A549 (cell line): Measurements from ENCODE around the gene RTN4RL1.

Source experiments
- BHLHE40 ChIP-seq: IDR thresholded peaks from 2 replicates; pipeline ENCODE4 v1.6.1; 2012; ENCODE audit warnings: low read depth, low read length, inconsistent platforms
- CHD4 ChIP-seq: fragments of 200-600 bp; sonication (generic); IDR thresholded peaks from 2 replicates; pipeline ENCODE4 v1.6.1; 2016; ENCODE audit warnings: antibody characterized with exemption, mild to moderate bottlenecking, borderline replicate concordance
- CTCF ChIP-seq: fragments of >200 bp; sonication (Bioruptor Twin); formaldehyde crosslinking; IDR thresholded peaks from 3 replicates; pipeline ENCODE4 v1.5.1; 2016
- EP300 ChIP-seq, 2 experiments: fragments of >200 bp; sonication (Bioruptor Twin); formaldehyde crosslinking; IDR thresholded peaks; 2 replicates in 1 of 2; 3 replicates in 1 of 2; pipeline ENCODE4 v1.6.1; 2016 to 2017
- ESRRA ChIP-seq: fragments of 150-350 bp; IDR thresholded peaks from 2 replicates; pipeline ENCODE4 v1.6.1; 2014; ENCODE audit warnings: mild to moderate bottlenecking, low read length, borderline replicate concordance
- JUN ChIP-seq, 2 experiments: fragments of >200 bp; sonication (Bioruptor Twin); formaldehyde crosslinking; IDR thresholded peaks; 2 replicates in 1 of 2; 3 replicates in 1 of 2; pipeline ENCODE4 v1.6.1; 2016 to 2017
- NR3C1 ChIP-seq: fragments of >200 bp; sonication (Bioruptor Twin); formaldehyde crosslinking; IDR thresholded peaks from 3 replicates; pipeline ENCODE4 v1.6.1; 2017
- POLR2A ChIP-seq: IDR thresholded peaks from 2 replicates; pipeline ENCODE4 v1.6.1; 2012; ENCODE audit warnings: mild to moderate bottlenecking, low read length
- RAD21 ChIP-seq, 2 experiments: fragments of >200 bp in 1 of 2; sonication (Bioruptor Twin) in 1 of 2; formaldehyde crosslinking in 1 of 2; IDR thresholded peaks in 1 of 2; conservative IDR thresholded peaks in 1 of 2; 2 replicates in 1 of 2; 3 replicates in 1 of 2; pipeline ENCODE4 v1.6.1; 2012 to 2018; ENCODE audit warnings: inconsistent platforms in 1 of 2
- SMC3 ChIP-seq: fragments of >200 bp; sonication (Bioruptor Twin); formaldehyde crosslinking; IDR thresholded peaks from 3 replicates; pipeline ENCODE4 v1.6.1; 2018; ENCODE audit warnings: inconsistent platforms
- ZNF302 ChIP-seq: fragments of 250-450 bp; sonication (Bioruptor Pico); IDR thresholded peaks from 2 replicates; pipeline ENCODE4 v1.9.0; 2021; ENCODE audit warnings: inconsistent platforms, mild to moderate bottlenecking, moderate library complexity

- no peak for TF ChIP-seq EP300 (IDR thresholded peaks at IDR 0.05)
- no peak for TF ChIP-seq ESRRA
- TF ChIP-seq POLR2A = no peak
- TF ChIP-seq ZNF302 (CRISPR knock-in tag) = no peak
- no peak for TF ChIP-seq CTCF
- TF ChIP-seq NR3C1 = no peak
- no peak for TF ChIP-seq JUN (IDR thresholded peaks at IDR 0.05)
- no peak for TF ChIP-seq RAD21 (conservative IDR thresholded peaks at IDR 0.05 in 1 of 2, IDR thresholded peaks at IDR 0.05 in 1 of 2)
- no peak for TF ChIP-seq CHD4
- TF ChIP-seq BHLHE40 = no peak
- no peak for TF ChIP-seq SMC3
Observed at GRCh38 chr17:2009737-2010136, 15.4 kb downstream of the RTN4RL1 start.
